Glutamatergic neuron (in vitro differentiated cells): ENCODE data around the gene SSR3. TPM values are rescaled to one million over a fixed set of nuclear protein-coding genes. Genes with fewer than 3 reads are reported as not detected.
"Not testable (repeated sequence)": the region's sequence is repeated elsewhere in the genome, so short reads cannot be mapped to it uniquely, and the experiment has no call there.

Experiments used
- DNase-seq: peaks from one replicate; pipeline ENCODE4 v3.0.0; 2022
- H3K27ac Mint-ChIP-seq: one replicate; pipeline ENCODE4 v1.8.0; 2020; ENCODE audit warnings: mild to moderate bottlenecking, mixed read lengths, inconsistent platforms; ENCODE audit not compliant: unreplicated experiment
- H3K27me3 Mint-ChIP-seq: one replicate; pipeline ENCODE4 v1.8.0; 2020; ENCODE audit warnings: mild to moderate bottlenecking, moderate library complexity, mixed read lengths, inconsistent platforms; ENCODE audit not compliant: unreplicated experiment
- H3K36me3 Mint-ChIP-seq: one replicate; pipeline ENCODE4 v1.8.0; 2020; ENCODE audit warnings: mild to moderate bottlenecking, mixed read lengths, inconsistent platforms; ENCODE audit not compliant: unreplicated experiment
- H3K4me1 Mint-ChIP-seq: one replicate; pipeline ENCODE4 v1.8.0; 2020; ENCODE audit warnings: mild to moderate bottlenecking, low read depth, mixed read lengths, inconsistent platforms; ENCODE audit not compliant: unreplicated experiment
- H3K4me3 Mint-ChIP-seq: one replicate; pipeline ENCODE4 v1.8.0; 2020; ENCODE audit warnings: mild to moderate bottlenecking, mixed read lengths, inconsistent platforms; ENCODE audit not compliant: unreplicated experiment
- H3K9me3 Mint-ChIP-seq: one replicate; pipeline ENCODE4 v1.8.0; 2020; ENCODE audit warnings: mild to moderate bottlenecking, moderate library complexity, mixed read lengths, inconsistent platforms; ENCODE audit not compliant: unreplicated experiment
- total RNA-seq: library from RNA; stranded (reverse); fragmentation: NEBNext Ultra II Directional; extraction: Animal tissue kit (Norgen Biotek cat#: 25700); gene quantifications from one replicate; pipeline ENCODE4 v1.2.1, GENCODE V29; 2021; ENCODE audit not compliant: unreplicated experiment
- TF ChIP-seq, protein P1 (sequence below): fragments of 200-600 bp; sonication (generic); IDR thresholded peaks from one replicate; pipeline ENCODE4 v1.5.0; 2021; ENCODE audit not compliant: partially characterized antibody, unreplicated experiment

Gene SSR3
- total RNA-seq, 1 donor from 2014 or later, result 94.5 TPM

DNA sequence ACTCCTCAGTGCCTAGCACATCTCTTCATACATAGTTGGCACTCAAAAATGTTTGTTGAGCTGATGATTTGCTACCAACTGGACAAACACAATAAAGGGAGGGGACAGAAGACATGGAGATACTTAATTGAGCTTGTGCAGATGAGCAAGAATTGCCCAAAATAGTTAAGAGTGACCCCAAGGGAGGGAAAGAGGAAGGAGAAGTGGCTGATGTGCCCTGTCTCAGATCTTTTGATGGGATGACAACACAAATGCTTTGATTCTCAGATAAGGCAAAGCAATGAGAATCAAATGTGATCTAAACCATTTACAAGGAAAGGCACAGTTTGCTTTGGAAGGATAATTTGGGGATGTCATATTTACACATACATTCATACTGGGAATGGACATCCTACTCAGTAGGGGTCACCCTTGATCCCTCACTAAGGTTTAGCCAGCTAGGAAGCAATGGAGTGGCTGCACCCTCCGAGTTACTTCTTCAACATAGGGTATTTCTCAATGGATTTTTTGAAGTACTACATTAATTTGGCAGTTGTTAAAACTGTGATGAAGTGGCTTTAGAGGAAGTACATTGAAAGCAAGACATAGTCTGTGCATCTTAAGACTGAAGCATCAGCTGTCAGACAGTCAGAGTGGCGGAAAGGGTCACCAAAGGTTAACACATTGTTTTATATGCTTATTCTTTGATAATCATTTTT lies 21.9 kb upstream of the SSR3 start:
- H3K36me3 Mint-ChIP-seq, result no peaks in the 10 kb centered on the region
- no peaks in the 10 kb centered on the region for H3K9me3 Mint-ChIP-seq
- H3K27ac Mint-ChIP-seq, result no peak overlapping the region
- DNase-seq, result no peak
- TF ChIP-seq, protein P1, sequence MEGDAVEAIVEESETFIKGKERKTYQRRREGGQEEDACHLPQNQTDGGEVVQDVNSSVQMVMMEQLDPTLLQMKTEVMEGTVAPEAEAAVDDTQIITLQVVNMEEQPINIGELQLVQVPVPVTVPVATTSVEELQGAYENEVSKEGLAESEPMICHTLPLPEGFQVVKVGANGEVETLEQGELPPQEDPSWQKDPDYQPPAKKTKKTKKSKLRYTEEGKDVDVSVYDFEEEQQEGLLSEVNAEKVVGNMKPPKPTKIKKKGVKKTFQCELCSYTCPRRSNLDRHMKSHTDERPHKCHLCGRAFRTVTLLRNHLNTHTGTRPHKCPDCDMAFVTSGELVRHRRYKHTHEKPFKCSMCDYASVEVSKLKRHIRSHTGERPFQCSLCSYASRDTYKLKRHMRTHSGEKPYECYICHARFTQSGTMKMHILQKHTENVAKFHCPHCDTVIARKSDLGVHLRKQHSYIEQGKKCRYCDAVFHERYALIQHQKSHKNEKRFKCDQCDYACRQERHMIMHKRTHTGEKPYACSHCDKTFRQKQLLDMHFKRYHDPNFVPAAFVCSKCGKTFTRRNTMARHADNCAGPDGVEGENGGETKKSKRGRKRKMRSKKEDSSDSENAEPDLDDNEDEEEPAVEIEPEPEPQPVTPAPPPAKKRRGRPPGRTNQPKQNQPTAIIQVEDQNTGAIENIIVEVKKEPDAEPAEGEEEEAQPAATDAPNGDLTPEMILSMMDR, result no peak
- no peaks in the 10 kb centered on the region for H3K4me1 Mint-ChIP-seq
- no peaks in the 10 kb centered on the region for H3K27me3 Mint-ChIP-seq
- H3K4me3 Mint-ChIP-seq, result no peak overlapping the region

DNA sequence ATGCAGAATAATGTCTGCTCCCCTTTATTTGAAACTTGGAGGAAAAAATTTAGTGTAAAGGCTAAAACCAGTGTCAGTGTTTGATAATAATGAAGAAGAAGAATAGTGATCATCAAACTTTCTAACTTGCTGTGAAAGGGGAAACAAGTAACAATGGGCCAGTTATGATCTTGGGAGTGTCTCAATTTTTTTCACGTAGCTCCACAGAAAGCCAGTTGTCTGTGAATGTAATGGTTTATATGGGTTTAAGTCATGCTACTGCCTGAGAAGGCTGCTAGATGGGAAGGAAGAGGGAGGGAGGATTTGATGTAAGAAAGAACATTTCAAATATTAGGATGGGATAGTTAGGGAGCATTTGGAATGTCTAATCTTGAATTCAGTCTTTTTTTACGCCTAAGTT lies 21.1 kb upstream of the SSR3 start:
- Mint-ChIP-seq H3K27me3 (no peaks in the 10 kb centered on the region), H3K4me3 (no peak overlapping the region), H3K4me1 (no peaks in the 10 kb centered on the region), H3K36me3 (no peaks in the 10 kb centered on the region), H3K9me3 (no peaks in the 10 kb centered on the region), H3K27ac (no peak overlapping the region)
- TF ChIP-seq, protein P1, result no peak
- no peak for DNase-seq

DNA sequence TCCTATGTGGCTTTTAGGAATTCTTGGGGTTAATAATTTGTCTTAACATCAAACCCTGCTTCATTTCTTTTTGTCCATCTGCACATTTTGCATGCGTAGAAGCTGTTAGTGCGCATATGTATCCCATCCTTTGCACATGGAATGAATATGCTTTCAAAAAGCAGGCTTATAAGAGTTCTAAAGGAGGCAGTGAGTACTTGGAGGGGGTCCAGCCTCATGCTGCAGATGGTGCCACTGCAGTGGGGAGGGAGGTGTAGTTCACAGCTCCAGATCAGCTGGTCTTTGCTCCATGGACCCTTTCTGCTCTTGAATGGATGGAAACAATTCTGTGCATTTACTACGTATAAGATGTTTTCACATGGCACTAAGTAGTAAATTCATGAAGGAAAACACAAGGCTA lies 20.7 kb upstream of the SSR3 start:
- no peaks in the 10 kb centered on the region for H3K27me3 Mint-ChIP-seq
- H3K36me3 Mint-ChIP-seq, result no peaks in the 10 kb centered on the region
- H3K9me3 Mint-ChIP-seq, result no peaks in the 10 kb centered on the region
- no peak overlapping the region for H3K27ac Mint-ChIP-seq
- DNase-seq, result no peak
- no peak overlapping the region for H3K4me3 Mint-ChIP-seq
- TF ChIP-seq, protein P1, result no peak
- H3K4me1 Mint-ChIP-seq, result no peaks in the 10 kb centered on the region

DNA sequence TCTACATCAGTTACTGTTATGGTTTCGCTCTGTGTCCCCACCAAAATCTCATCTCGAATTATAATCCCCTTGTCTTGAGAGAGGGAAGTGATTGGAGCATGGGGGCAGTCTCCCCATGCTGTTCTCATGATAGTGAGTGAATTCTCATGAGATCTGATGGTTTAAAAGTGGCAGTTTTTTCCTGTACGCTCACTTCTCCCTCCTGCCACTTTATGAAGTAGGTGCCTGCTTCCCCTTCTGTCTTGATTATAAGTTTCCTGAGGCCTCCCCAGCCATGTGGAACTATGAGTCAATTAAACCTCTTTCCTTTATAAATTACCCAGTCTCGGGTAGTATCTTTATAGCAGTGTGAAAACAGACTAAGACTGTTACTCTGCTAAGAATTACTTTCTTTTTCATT lies 15.0 kb upstream of the SSR3 start:
- not testable (repeated sequence) for H3K9me3 Mint-ChIP-seq, DNase-seq, H3K4me1 Mint-ChIP-seq, H3K4me3 Mint-ChIP-seq, H3K36me3 Mint-ChIP-seq, H3K27me3 Mint-ChIP-seq, H3K27ac Mint-ChIP-seq

DNA sequence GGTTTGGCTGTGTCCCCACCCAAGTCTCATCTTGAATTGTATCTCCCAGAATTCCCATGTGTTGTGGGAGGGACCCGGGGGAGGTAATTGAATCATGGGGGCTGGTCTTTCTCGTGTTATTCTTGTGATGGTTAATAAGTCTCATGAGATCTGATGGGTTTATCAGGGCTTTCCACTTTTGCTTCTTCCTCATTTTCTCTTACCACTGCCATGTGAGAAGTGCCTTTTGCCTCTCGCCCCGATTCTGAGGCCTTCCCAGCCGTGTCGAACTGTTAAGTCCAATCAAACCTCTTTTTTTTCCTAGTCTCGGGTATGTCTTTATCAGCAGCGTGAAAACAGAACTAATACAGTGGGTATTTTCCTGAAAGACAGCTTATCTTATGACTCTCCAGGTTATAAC lies 14.1 kb upstream of the SSR3 start:
- H3K9me3 Mint-ChIP-seq, DNase-seq, H3K27ac Mint-ChIP-seq, H3K4me3 Mint-ChIP-seq, H3K27me3 Mint-ChIP-seq, H3K36me3 Mint-ChIP-seq, H3K4me1 Mint-ChIP-seq: not testable (repeated sequence)

DNA sequence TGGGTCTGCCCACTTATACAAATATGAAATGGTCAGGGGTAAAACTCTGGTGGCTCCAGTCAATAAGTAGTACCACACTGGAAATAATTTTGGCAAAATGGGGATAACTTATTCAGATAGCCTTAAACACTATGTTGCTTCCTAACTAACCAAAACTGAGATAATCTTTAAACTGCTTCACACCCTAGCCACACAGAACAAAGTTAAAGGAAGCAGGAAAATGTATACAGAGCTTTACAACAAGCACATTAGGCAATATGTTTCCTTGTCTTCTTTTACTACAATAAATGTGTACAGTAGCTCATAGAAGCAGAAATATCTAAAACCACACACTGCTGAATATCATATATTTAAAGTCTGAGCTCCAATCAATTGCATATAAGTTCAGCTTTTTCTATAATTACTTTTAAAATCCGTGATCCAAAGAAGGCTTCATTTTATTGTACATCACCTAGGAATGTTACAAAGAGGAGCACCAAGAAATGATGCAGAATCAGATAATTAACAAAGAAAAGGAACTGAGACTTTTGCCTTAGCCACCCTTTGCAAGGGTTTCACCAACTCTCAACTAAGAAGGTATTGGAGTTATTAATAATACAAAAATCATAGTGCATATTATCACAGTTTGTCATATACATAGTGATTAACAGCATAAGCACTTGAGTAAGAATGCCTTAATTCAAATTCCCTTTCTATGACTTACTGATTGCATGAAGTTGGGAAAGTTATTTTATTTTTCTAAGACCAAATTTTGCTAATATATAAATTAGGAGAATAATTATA lies 9.2 kb upstream of the SSR3 start:
- Mint-ChIP-seq H3K36me3 (no peaks in the 10 kb centered on the region), H3K4me1 (no peaks in the 10 kb centered on the region)

DNA sequence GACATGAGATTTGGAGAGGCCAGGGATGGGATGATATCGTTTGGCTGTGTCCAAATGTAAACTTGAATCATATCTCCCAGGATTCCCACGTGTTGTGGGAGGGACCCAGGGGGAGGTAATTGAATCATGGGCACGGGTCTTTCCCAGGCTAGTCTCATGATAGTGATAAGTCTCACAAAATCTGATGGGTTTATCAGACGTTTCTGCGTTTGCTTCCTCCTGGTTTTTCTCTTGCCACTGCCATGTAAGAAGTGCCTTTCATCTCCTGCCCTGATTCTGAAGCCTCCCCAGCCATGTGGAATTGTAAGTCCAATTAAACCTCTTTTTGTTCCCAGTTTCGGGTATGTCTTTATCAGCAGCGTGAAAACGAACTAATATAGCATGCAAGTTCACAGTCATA lies 7.6 kb upstream of the SSR3 start:
- H3K27me3 Mint-ChIP-seq, DNase-seq, H3K4me3 Mint-ChIP-seq, H3K36me3 Mint-ChIP-seq, H3K9me3 Mint-ChIP-seq, H3K4me1 Mint-ChIP-seq, H3K27ac Mint-ChIP-seq: not testable (repeated sequence)

More for the DNA sequence above, 9.2 kb upstream of the SSR3 start:
- Mint-ChIP-seq H3K4me3 (no peak overlapping the region), H3K27ac (no peak overlapping the region), H3K27me3 (no peaks in the 10 kb centered on the region), H3K9me3 (peaks cover 2% of the 10 kb centered on the region)
- no peak for DNase-seq
- TF ChIP-seq, protein P1, result no peak
